Stimulated activated naive CD8-positive, alpha-beta T cell treated with anti-CD3 and anti-CD28 coated beads, Interleukin-15, Interleukin-2, amounts not matched to agents 100 ng/mL and 50 ng/mL, for 24 hours (primary cell): Measurements from ENCODE around the gene STMN3.
"Not testable (repeated sequence)": the region's sequence is repeated elsewhere in the genome, so short reads cannot be mapped to it uniquely, and the experiment has no call there.

Source experiments
- H3K27ac Mint-ChIP-seq: one replicate; pipeline ENCODE4 v1.8.0; 2021; ENCODE audit warnings: mild to moderate bottlenecking, mixed read lengths
- H3K27me3 Mint-ChIP-seq: one replicate; pipeline ENCODE4 v1.8.0; 2021; ENCODE audit warnings: mixed read lengths
- H3K36me3 Mint-ChIP-seq: one replicate; pipeline ENCODE4 v1.8.0; 2021; ENCODE audit warnings: low read depth, mixed read lengths
- H3K4me1 Mint-ChIP-seq: one replicate; pipeline ENCODE4 v1.8.0; 2021; ENCODE audit warnings: low read depth, mixed read lengths
- H3K4me3 Mint-ChIP-seq: one replicate; pipeline ENCODE4 v1.8.0; 2021; ENCODE audit warnings: mild to moderate bottlenecking, mixed read lengths
- H3K9me3 Mint-ChIP-seq: one replicate; pipeline ENCODE4 v1.8.0; 2021; ENCODE audit warnings: mixed read lengths

The STMN3 gene

GRCh38 chr20:63610581-63611435 lies 42.4 kb downstream of the STMN3 start:
- H3K27ac Mint-ChIP-seq = no peak overlapping the region
- no peaks in the 10 kb centered on the region for H3K9me3 Mint-ChIP-seq
- H3K4me3 Mint-ChIP-seq = no peak overlapping the region
- peaks cover 11% of the 10 kb centered on the region for H3K4me1 Mint-ChIP-seq
- H3K36me3 Mint-ChIP-seq = peaks cover 18% of the 10 kb centered on the region
- no peaks in the 10 kb centered on the region for H3K27me3 Mint-ChIP-seq

- peaks cover 21% of the 10 kb centered on the region for H3K36me3 Mint-ChIP-seq
- H3K27me3 Mint-ChIP-seq = no peaks in the 10 kb centered on the region
- H3K9me3 Mint-ChIP-seq = no peaks in the 10 kb centered on the region
- H3K27ac Mint-ChIP-seq = no peak overlapping the region
- no peak overlapping the region for H3K4me3 Mint-ChIP-seq
- H3K4me1 Mint-ChIP-seq = peaks cover 6% of the 10 kb centered on the region
Observed at GRCh38 chr20:63606686-63607085, 46.5 kb downstream of the STMN3 start.

- Mint-ChIP-seq H3K4me3 (no peak overlapping the region), H3K4me1 (peaks cover 6% of the 10 kb centered on the region), H3K27me3 (no peaks in the 10 kb centered on the region), H3K27ac (no peak overlapping the region), H3K36me3 (peaks cover 46% of the 10 kb centered on the region), H3K9me3 (no peaks in the 10 kb centered on the region)
Observed at GRCh38 chr20:63602321-63602720, 50.9 kb downstream of the STMN3 start.

- not testable (repeated sequence) for H3K27me3 Mint-ChIP-seq, H3K27ac Mint-ChIP-seq, H3K4me1 Mint-ChIP-seq, H3K4me3 Mint-ChIP-seq, H3K9me3 Mint-ChIP-seq
- peaks cover 46% of the 10 kb centered on the region for H3K36me3 Mint-ChIP-seq
Observed at GRCh38 chr20:63601679-63602078, 51.5 kb downstream of the STMN3 start.

- H3K4me1 Mint-ChIP-seq = no peaks in the 10 kb centered on the region
- no peaks in the 10 kb centered on the region for H3K9me3 Mint-ChIP-seq
- no peak overlapping the region for H3K4me3 Mint-ChIP-seq
- H3K36me3 Mint-ChIP-seq = peaks cover 54% of the 10 kb centered on the region
- no peak overlapping the region for H3K27ac Mint-ChIP-seq
- H3K27me3 Mint-ChIP-seq = no peaks in the 10 kb centered on the region
Observed at GRCh38 chr20:63599396-63600050, 53.7 kb downstream of the STMN3 start.

GRCh38 chr20:63598479-63599395 lies 54.5 kb downstream of the STMN3 start:
- H3K27me3 Mint-ChIP-seq = no peaks in the 10 kb centered on the region
- no peak overlapping the region for H3K4me3 Mint-ChIP-seq
- no peaks in the 10 kb centered on the region for H3K4me1 Mint-ChIP-seq
- no peak overlapping the region for H3K27ac Mint-ChIP-seq
- H3K36me3 Mint-ChIP-seq = peaks cover 49% of the 10 kb centered on the region
- no peaks in the 10 kb centered on the region for H3K9me3 Mint-ChIP-seq

GRCh38 chr20:63597651-63598478 lies 55.4 kb downstream of the STMN3 start:
- H3K27ac Mint-ChIP-seq = no peak overlapping the region
- no peak overlapping the region for H3K4me3 Mint-ChIP-seq
- H3K27me3 Mint-ChIP-seq = no peaks in the 10 kb centered on the region
- H3K4me1 Mint-ChIP-seq = no peaks in the 10 kb centered on the region
- H3K9me3 Mint-ChIP-seq = no peaks in the 10 kb centered on the region
- peaks cover 51% of the 10 kb centered on the region for H3K36me3 Mint-ChIP-seq

GRCh38 chr20:63596423-63596822 lies 56.8 kb downstream of the STMN3 start:
- no peak overlapping the region for H3K4me3 Mint-ChIP-seq
- peaks cover 45% of the 10 kb centered on the region for H3K36me3 Mint-ChIP-seq
- H3K9me3 Mint-ChIP-seq = no peaks in the 10 kb centered on the region
- no peak overlapping the region for H3K27ac Mint-ChIP-seq
- no peaks in the 10 kb centered on the region for H3K27me3 Mint-ChIP-seq
- H3K4me1 Mint-ChIP-seq = no peaks in the 10 kb centered on the region

GRCh38 chr20:63595416-63596127 lies 57.7 kb downstream of the STMN3 start:
- no peaks in the 10 kb centered on the region for H3K4me1 Mint-ChIP-seq
- H3K27ac Mint-ChIP-seq = no peak overlapping the region
- H3K27me3 Mint-ChIP-seq = no peaks in the 10 kb centered on the region
- no peak overlapping the region for H3K4me3 Mint-ChIP-seq
- no peaks in the 10 kb centered on the region for H3K9me3 Mint-ChIP-seq
- H3K36me3 Mint-ChIP-seq = peaks cover 44% of the 10 kb centered on the region

GRCh38 chr20:63594043-63594561 lies 59.1 kb downstream of the STMN3 start:
- H3K36me3 Mint-ChIP-seq = peaks cover 48% of the 10 kb centered on the region
- H3K27me3 Mint-ChIP-seq = no peaks in the 10 kb centered on the region
- no peaks in the 10 kb centered on the region for H3K4me1 Mint-ChIP-seq
- H3K27ac Mint-ChIP-seq = no peak overlapping the region
- H3K9me3 Mint-ChIP-seq = no peaks in the 10 kb centered on the region
- no peak overlapping the region for H3K4me3 Mint-ChIP-seq

- Mint-ChIP-seq H3K36me3 (peaks cover 46% of the 10 kb centered on the region), H3K27ac (no peak overlapping the region), H3K27me3 (no peaks in the 10 kb centered on the region), H3K4me1 (peaks cover 5% of the 10 kb centered on the region), H3K9me3 (no peaks in the 10 kb centered on the region), H3K4me3 (no peak overlapping the region)
Observed at GRCh38 chr20:63592661-63593060, 60.6 kb downstream of the STMN3 start.

- peaks cover 5% of the 10 kb centered on the region for H3K4me1 Mint-ChIP-seq
- peaks cover 43% of the 10 kb centered on the region for H3K36me3 Mint-ChIP-seq
- no peak overlapping the region for H3K27ac Mint-ChIP-seq
- H3K4me3 Mint-ChIP-seq = no peak overlapping the region
- no peaks in the 10 kb centered on the region for H3K27me3 Mint-ChIP-seq
- H3K9me3 Mint-ChIP-seq = no peaks in the 10 kb centered on the region
Observed at GRCh38 chr20:63591786-63592355, 61.4 kb downstream of the STMN3 start.

- Mint-ChIP-seq H3K36me3 (peaks cover 43% of the 10 kb centered on the region), H3K27me3 (no peaks in the 10 kb centered on the region), H3K4me1 (peaks cover 5% of the 10 kb centered on the region), H3K9me3 (no peaks in the 10 kb centered on the region), H3K27ac (no peak overlapping the region), H3K4me3 (no peak overlapping the region)
Observed at GRCh38 chr20:63591147-63591533, 62.1 kb downstream of the STMN3 start.
